NCI-H446 treated with DMSO at 0.1 percent for 48 hours (cell line): ENCODE results near the gene MOV10L1.

Experiments
- DNase-seq: peaks from one replicate; lab custom pipeline; 2025; lab: John Stamatoyannopoulos, UW

MOV10L1 gene

DNA sequence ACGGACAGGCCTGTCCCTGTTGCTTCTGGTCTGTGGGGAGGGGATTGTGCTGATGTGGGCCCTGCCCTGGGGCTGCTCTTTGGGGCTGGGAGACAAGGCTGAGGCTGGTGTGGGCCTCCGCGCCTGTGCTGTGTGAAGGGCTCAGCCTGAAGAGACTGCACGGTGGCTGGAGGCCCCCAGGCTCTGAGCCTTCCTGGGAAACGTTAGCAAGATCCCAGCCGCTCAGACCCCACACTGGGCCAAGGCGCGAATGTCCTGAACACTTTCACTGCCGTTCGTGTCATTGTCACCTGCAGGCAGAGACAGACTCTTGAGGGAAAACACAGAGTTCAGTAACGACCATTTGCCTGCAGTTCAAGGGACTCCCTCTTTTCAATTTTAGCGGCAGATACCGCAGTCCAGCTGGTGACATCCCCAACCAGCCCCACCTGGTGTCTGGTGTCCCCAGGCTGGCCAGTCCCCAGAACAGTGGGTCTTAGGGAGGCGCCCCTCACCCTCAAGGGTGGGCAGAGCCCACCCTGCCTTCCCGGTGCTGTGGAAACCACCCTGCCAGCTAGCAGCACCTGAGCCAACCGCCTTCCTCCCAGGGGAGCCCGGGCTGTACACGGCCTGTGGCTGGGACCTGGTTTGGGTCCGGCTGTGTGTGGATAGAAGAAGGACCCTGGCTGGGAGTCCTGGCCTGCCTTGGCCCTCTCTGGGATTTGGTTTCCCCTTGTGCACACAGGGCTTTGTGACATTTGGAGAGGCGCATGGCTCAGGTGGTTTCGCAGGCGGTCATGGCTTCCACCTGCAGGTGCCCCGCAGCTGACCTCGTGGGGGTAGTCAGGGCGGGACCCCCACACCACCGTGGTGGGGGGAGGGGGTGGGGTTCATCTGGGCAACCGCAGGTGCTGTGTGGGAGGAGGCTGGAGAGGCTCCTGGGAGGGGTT lies 86.4 kb downstream of the MOV10L1 start:
- DNase-seq, result no peak

GRCh38 chr22:50176850-50177536 lies 87.2 kb downstream of the MOV10L1 start:
- DNase-seq, result no peak

- DNase-seq, result no peak
Measured at GRCh38 chr22:50177537-50178470, 88.0 kb downstream of the MOV10L1 start.

GRCh38 chr22:50178471-50178864 lies 88.7 kb downstream of the MOV10L1 start:
- DNase-seq, result no peak

GRCh38 chr22:50178871-50179869 lies 89.4 kb downstream of the MOV10L1 start:
- no peak for DNase-seq

DNA sequence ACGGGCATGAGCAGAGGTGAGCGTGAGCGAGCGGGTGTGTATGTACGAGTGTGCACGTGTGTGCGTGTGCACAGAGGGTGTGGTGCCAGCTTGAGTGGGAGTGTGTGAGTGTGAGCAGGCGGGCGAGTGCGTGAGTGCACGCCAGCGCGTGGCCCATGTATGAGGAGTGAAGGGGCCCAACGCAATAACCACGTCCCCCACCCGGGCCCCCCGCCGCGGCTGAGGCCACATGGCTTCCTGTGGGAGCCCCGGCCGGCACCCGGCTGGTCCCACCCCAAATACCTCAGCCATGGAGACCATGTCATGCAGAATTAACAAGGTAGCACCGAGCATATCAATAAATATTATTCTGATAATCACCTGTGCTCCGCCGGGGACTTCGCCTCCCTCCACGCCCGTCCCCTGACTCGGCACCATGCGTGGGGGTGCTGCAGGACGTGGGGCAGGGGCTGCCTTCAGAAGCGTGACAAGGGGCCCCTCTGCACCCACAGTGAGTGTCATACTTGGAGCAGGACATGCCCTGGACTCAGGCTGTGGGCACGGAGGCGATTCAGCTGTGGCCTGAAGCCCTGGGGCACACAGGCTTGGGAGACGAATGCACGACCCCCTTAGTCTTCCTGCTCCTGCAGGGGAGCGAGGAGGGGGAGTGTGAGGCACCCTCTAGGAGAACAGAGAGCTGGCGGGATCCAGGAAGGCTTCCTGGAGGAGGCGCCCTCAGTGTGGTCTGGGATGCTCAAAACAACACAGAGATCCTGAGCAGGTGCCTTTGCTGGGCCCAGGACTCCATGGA lies 90.3 kb downstream of the MOV10L1 start:
- DNase-seq, result no peak

DNA sequence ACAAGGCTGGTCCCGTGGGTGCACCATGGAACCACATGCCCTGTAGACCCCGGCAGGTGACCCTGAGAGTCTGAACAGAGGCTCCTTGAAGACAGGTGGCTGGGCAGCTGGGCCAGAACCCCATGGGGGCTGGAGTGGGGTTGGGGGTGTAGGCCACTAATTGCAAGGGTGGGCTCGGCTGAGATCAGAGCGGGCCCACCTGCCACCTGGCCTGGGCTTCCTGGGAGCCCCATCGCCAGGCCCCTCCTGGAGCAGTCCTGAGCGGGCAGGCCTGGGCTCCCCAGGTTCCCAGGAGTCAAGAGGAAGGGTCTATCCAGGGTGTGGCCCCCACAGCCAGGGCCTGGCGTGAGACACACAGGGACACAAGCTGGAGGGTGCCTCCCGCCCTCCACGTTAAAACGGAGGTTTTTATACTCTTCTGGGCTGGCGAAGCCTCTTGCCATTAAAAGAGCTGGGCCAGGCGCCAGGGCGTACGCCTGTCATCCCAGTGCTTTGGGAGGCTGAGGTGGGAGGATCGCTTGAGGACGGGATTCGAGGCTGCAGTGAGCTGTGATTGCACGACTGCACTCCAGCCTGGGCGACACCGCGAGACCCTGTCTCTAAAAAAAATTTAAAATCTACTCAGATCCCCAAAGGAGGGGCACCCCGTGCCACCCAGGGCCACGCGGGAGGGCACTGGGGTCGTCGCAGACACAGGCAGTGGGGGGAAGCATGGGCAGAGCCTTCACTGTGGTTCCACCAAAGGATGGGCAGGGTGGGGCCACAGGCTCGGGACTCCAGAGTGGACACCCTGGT lies 91.1 kb downstream of the MOV10L1 start:
- DNase-seq, result no peak

DNA sequence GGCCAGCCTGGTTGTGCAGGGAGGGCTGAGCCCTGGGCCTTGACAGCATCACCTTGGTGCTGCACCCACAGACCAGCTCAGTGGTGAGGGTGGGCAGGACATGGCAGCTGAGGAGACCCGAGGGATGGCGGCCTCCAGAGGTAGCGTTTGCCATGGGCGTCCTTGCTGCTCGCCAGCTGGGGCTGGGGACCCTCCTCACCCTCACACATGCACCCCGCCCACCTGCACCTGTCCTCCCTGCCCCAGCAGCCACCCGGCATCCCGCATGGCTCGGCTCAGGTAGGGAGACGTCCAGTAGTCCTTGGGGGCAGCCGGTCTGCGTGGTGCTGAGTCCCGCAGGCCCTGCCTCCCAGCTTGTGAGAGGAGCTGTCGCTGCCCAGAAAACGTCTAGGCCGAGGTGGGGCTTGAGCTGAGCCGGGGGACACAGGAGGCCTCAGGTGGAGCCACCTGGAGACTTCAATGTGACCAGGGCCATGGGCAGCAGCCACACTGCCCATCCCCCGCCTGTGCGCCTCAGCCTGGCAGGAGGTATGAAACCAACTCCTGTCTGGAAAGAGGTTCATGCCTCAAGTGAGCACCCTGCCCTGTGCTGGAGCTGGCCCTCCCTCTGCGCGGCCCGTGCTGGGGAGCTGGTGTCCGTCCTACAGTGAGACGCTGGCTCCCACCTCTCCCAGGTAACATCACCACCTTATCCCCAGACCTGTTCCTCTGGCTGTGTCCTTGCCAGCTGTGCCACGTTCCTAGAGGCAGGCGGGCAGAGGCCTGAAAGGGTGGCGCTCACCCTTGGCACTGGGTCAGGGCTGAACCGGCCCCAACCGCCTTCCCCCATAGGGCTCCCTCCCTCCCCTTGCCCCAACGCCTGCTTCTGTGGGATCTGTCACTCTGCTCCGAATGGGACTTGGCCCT lies 92.6 kb downstream of the MOV10L1 start:
- no peak for DNase-seq

DNA sequence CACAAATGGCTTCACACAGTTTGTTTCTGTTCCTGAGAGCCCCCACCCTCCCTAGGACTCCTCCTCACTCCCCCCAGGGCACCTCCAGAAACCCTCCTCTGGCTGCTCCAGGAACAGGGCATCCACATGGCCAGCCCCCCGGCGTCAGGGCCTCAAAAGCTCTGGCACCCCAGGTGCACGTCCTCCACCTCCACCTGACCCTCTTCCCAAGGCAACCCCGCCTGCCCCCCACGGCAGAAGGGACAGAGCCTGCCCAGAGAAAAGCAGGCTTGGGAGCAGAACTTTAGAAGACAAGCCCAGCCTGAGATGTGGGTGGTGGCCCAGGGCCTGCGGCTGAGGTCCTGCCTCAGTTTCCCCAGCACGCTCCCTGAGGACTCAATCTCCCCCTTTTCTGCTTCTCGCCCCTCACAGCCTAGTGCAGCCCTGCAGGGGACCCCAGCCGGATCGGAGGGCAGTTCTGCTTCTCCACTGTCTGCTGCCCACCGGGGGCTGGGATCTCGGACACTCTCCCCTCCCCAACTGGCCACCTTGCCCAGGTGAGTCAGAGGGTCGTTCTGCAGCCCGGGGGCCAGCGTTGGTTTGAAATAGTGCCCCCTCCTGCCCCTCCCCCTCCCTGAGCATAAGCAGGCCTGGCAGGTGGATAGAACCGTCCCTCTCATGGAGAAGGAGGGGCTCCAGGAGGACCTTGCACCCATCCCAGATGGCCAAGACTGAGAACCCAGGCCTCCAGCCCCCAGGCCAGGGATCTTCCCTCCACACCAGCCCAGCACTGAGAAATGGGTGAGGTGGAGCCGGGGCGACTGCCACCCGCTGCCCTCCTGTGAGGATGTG lies 93.5 kb downstream of the MOV10L1 start:
- no peak for DNase-seq

DNA sequence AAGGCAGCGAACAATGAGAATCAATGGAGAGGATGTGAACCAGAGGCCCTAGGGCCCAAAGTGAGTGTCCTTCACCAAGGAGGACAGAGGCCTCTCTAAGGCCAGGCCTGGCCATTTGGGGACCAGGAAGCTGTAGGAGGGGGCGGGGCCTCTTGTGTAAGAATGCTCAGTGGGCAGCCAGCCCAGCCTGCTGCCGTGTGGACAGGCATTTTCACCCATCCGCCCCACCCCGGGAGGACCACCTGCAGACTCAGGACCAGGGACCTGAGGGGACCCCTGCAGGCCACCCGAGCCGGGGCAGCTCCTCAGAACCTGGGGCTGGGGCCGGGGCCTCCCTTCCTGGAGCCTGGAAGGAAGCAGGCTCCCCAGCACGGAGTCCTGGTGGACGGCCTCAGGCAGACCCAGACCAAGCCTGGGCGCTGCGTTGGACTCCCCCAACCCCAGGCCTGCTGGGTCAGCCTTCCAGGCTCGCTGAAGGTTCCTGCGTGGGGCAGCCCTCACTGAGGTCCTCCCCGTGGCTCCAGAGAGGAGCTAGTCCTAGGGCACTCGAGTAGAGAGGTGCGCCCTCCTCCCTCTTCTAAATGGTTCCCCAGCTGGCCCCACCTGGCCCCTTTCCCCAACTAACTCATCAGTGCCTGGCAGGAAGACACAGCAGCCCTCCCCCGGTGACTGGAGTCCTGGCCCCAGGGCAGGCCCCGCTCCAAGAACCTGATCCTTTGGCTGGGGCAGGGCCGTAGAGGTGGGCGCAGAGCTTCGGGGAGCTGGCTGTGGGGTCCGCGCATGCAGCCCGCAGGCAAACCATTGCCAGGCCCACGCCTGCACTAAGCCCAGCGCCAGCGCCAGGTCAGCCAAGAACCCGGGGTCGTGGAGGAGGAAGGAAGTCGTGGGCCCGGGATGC lies 94.4 kb downstream of the MOV10L1 start:
- DNase-seq, result no peak

DNA sequence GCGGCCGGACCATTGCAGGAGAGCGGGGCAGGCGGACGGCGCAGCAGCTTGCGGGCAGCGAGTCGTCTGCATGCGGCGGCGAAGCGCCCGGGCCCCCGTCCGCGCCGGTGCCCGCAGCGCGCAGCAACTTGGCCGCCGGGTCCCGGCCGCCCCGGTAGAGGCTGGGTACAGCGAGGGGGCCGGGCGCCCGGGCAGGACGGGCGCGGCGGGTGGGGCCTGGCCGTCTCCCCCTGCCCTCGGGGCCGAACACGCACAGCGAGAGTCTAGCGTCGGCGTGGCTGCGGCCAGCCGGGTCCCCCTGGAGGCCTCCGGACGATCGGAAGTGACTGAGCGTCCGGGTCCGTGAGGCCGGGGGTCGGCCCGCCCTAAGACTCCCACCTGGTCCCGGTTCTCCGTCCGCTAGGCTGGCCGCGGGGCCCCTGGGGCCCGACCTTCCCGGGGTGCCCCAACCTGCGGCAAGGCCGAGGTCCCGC lies 95.1 kb downstream of the MOV10L1 start:
- DNase-seq, result no peak

DNA sequence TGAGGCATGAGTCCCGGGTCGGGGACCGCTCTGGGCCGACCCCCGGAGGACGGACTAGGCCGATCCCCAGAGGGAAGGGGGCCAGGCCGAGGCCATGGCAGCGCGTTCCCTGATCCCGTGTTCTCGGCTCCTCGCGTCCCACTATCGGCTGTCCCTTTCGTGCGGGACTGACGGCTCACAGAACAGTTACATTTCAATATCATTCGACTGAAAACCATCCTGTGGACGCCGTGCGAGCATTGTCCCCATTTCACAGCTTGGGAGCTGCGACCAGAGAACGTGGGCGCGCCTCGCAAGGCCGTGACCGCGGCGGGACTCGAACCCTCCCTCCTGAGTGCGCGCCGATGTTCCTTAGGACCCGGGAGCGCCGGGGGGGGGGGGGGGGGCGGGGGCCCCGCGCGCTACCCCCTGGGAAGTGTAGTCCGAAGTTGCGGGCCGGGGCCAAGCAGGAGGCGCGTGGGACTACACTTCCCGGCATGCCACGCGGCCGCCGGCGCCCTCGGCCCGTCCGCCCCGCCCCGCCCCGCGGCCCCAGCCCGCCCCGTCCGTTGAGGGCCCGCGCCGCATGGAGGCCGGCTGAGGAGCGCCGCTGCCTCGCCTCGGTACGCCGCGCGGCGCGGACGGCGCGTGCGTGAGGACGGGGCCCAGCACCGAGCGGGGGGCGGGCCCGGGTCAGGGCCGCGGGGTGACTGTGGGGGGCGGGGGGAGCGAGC lies 95.7 kb downstream of the MOV10L1 start, which contains the start of gene TRABD:
TSS of gene TRABD (plus strand) at position 539 of the 713 bp plus-strand sequence. CDS start 7,148 bp downstream, outside the sequence.
- peak; percentile 71 for DNase-seq

- DNase-seq, result no peak
Measured at GRCh38 chr22:50186181-50186714, 96.4 kb downstream of the MOV10L1 start.

DNA sequence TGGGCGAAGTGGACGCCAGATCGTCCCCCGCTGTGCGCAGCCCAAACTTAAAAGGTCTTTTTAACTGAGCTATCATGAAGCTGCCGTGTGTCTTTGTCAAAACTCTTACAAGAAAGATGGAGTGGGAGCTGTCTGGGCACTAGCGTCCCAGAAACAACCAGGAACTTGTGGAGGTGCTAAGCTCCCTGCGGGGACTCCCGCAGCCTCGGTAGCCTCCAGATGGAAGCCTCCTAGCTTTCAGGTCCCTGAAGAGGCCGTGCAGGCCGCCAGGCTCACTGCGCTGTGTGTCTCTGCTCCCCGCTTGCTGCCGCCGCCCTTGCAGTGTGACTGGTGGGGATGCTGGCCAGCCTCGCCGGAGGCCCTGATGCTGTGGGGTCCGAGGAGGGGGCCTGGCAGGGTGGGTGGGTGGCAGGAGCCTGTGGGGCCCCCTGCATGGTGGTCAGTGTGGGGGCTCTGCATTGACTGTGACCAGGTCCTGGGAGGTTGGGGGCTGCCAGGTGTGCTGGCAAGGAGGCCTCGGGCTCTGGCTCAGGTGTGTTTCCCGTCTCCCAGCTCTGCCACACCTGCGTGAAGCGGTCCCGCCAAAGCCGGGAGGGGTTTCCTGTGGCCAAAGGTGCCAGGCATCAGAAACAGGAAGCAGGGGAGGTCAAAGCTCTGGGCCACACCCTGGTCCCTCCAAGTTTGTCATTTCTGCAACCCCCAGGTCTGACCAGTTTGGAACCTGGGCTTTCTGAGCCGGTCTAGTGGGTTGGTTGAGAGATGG lies 97.1 kb downstream of the MOV10L1 start:
- DNase-seq, result no peak
